NCI-H226 (cell line): ENCODE measurements around the gene IL1A.
"Not testable (repeated sequence)": the region's sequence is repeated elsewhere in the genome, so short reads cannot be mapped to it uniquely, and the experiment has no call there.

ENCODE experiments used
- DNase-seq: peaks from one replicate; pipeline ENCODE4 v3.0.0-alpha.2; 2015

Gene IL1A, protein sequence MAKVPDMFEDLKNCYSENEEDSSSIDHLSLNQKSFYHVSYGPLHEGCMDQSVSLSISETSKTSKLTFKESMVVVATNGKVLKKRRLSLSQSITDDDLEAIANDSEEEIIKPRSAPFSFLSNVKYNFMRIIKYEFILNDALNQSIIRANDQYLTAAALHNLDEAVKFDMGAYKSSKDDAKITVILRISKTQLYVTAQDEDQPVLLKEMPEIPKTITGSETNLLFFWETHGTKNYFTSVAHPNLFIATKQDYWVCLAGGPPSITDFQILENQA

DNA sequence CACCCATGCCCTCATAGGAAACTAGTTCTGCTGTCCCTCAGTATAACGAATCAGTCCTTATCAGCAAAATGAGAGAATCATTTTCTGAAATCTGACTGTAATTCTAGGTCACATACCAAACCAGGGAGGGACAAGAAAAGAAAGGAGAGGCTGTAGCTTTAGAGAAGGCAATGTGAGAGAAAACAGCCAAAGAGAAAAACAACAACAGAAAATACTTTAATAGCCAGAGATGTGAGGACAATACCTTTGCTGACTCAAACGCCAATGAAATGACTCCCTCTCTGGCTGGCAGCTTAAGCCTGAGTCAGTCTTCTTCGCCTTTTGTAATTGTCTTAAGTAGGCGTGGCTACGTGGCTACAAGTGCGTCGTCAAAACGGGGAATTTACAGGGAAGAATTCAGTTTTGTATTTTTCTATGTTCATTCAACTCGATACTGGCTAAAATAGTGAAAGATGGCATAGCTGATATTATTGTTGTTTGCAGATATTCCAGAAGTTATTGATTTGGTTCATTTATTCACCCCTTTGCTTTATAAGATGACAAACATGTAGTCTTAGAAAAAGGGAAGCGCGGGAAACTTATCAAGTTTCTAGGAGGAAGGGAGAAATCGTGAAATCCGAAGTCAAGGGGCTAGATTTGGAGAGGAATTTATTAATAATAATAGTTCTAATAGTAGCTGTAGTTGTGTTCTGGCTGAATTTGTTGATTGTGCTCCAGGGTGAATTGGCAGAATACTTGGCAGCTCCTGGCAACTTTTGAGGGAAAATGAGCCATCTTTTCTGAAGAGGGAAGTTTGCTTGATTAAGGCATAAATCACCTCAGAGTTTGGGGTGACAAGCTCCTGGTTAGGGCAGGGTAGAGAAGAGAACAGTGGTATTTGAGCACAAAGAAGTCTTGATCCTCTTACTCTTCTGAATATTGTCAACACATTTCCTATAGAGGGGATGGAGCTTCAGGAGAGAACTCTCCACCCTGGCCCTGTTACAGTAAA is at the start of gene IL1A:
Gene IL1A (minus strand): TSS at position 295 of the 991 bp plus-strand sequence. CDS start 723 bp downstream, outside the sequence.
- peak; percentile 79 for DNase-seq

DNA sequence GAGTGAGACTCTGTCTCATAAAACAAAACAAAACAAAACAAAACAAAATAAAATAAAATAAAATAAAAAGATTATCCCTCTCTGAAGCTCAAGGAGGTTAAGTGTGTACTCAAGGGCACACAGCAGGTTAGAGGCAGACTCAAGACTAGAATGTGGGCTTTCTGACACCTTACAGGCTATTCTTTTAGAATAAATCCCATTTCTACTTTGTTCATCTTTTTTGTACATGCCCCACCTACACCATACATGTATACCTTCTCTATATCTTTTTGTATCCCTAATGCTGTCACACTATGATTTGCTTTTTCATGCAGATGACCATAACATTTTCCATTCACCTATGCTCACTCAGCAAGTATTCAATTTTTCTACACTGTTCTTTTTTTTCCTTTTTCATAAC is 49.7 kb upstream of the IL1A start:
- no peak for DNase-seq

DNA sequence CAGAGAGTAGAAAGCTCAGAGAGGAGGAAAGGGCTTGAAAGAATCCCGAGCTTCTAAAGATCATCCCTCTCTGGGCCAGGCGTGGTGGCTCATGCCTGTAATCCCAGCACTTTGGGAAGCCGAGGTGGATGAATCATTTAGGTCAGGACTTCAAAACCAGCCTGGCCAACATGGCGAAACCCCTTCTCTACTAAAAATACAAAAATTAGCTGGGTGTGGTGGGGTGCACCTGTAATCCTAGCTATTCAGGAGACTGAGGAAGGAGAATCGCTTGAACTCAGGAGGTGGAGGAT is 49.3 kb upstream of the IL1A start:
- DNase-seq, result not testable (repeated sequence)

DNA sequence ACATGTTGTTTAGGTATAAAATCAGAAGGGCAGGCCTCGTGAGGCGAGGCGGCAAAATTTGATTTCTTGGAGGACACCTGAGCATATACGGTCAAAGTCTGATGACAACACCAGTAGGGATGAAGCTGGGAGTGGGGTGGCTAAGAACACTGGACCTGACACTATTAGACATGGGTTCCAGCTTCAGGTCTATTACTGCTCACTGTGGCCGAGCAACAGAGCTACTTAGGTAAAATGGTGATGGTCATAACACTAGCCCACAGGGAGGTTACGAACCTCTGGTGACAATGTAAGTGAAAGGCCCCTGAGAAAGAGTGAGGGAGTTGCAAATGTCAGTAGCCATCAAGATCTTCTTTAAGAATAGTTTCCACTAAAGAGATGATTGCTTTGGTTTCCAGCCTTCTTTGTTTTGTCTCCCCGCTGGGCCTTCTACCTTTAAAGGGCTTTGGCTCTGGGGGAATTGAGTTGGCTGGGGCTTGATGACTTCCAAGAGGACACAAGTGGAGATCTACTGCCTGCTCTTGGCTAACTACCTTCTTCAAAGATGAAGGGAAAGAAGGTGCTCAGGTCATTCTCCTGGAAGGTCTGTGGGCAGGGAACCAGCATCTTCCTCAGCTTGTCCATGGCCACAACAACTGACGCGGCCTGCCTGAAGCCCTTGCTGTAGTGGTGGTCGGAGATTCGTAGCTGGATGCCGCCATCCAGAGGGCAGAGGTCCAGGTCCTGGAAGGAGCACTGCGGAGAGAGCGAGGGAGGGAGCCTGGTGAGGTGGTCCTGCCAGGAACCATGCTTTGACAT is 48.7 kb upstream of the IL1A start:
- no peak for DNase-seq

DNA sequence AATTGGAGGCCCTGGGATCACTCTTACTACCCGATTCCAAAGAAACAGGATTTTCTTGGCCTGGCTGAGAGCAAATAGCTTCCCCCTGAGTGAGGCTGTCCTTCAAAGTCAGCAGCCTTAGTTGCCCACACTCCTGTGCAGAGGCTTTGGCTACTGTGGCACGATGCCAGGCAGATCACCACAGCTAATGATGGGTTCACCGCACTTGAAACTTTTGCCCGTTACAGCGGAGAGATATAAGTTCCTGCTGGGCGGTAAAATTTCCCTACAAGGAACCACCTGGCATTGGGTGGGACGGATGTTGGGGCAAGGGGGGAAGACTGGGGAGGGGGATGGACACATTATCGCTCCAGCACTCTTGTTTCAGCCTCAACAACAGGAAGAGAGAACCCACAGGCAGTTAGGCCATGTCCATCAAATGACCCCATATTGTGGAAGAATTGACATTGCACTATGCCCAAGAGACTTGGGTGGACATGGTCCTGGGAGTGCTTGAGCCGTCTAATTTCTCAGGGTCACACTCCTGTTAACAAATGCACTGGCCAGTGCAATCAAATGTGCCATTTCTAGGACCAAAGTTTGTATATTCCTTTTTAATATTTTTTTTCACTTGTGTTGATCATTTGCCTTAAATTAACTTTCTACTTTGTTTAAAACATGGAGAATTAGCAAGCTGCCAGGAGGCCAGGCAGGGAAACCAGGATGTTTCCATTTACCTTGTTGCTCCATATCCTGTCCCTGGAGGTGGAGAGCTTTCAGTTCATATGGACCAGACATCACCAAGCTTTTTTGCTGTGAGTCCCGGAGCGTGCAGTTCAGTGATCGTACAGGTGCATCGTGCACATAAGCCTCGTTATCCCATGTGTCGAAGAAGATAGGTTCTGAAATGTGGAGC is 47.9 kb upstream of the IL1A start:
- no peak for DNase-seq

DNA sequence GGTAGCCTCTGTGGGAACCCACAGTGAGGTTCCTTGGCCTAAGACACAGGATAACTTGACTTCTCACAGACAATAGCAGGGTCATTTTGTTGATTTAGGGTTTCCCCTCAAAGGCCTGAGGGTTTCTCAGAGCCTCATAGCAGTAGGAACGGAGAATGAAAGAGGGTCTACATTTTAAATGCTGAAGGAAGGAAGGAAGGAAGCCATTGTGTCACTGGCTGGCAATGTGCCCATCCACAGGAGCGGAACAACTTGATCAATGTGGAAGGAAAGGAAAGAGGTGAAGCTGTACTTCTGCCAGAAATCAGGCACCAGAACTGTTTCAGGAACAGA is 47.2 kb upstream of the IL1A start:
- no peak for DNase-seq

DNA sequence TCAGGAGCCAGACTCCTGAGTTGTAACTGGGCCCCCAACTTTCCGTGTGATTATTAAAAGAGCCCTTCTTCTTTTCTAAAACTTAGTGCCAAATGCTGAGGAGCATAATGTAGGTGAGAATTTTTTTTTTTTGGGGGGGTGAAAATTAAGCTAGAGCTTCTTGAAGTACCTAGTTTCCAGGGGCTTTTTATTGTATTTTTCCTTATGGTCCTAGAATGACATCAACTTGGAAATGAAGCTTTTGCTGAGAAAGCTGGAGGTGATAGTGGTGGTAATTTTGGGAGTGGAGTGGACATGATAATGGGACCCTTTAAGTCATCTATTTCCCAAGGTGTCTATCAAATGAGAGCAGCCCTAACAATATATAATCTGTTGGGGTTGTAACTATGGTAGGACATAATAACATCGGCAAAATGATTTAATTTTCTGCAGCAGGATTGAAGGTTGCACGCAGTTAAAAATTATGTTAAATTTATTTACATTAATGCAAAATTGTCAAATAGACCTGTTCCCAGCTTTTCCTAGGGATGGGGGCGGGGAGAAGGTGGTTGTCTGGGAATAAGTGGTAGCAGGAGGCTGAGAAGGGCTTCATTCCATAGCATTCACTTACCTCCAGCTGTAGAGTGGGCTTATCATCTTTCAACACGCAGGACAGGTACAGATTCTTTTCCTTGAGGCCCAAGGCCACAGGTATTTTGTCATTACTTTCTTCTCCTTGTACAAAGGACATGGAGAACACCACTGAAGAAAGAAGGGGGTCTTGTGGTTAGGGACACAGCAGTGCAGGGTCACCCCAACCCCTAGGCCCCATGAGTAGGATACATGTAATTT is 46.6 kb upstream of the IL1A start:
- no peak for DNase-seq

DNA sequence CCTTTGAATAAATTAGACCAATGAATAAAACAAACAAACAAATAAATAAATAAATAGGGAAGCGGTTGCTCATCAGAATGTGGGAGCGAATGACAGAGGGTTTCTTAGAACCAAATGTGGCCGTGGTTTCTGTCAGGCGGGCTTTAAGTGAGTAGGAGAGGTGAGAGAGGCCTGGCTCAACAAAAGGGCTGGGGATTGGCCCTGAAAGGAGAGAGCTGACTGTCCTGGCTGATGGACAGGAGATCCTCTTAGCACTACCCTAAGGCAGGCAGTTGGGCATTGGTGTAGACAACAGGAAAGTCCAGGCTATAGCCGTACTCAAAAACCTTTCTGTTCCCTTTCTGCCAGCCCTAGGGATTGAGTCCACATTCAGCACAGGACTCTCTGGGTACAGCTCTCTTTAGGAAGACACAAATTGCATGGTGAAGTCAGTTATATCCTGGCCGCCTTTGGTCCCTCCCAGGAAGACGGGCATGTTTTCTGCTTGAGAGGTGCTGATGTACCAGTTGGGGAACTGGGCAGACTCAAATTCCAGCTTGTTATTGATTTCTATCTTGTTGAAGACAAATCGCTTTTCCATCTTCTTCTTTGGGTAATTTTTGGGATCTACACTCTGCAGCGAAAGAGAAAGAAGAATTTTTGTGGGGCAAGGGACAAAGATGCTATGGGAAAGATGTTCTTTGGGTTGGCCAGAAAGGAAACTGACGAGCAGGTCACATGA is 45.8 kb upstream of the IL1A start:
- no peak for DNase-seq

DNA sequence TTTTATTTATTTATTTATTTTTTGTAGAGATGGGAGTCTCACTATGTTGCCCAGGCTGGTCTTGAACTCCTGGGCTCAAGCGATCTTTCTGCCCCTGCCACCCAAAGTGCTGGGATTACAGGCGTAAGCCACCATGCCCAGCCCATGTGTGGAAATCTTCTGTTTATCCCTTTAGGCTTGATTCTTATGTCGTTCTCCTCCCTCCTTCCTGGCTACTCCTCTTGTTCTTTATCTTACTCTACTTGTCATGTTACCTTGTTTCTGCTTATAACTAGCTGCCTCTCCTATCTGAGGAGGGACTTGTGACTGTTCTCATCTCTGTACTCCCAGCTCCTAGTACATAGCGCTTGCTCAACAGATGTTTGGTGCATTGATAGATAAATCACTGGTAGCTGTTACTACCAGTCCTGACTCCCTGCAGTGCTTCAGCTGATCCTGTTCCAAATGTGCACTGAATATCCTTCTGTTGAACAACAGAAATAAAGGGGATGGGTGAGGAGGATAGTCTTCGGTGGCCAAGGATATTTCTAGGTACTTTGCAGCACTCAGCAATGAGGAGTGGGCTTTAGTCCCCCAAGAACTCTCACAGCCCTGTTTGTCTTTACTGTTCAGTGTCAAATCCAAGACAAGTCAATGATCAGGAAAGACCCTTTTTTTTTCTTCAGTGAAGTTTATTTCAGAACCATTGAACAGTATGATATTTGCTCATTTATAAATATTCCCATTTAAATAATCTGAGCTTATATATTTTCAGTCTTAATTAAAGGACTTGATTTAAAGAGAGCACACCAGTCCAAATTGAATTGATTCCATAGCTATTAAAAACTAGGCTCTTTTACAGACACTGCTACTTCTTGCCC is 45.0 kb upstream of the IL1A start:
- DNase-seq, result no peak

DNA sequence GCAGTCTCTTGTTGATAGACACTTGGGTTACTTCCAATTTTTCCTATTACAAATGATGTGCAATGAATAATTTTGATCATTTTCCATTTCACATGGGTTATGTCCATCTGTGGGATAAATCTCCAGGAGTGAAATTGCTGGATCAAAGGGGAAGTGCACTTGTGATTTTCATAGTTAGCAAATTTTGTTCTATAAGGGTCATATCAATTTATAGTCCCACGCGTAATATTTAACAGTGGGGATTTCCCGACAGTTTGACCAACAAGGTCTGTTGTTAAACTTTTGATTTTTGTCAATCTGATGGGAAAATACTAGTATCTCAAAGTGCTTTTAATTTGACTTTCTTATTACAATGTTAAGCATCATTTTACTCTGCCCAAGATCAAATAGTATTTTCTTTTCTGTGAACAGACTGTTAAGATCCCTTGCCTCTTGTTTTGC is 44.0 kb upstream of the IL1A start:
- no peak for DNase-seq

DNA sequence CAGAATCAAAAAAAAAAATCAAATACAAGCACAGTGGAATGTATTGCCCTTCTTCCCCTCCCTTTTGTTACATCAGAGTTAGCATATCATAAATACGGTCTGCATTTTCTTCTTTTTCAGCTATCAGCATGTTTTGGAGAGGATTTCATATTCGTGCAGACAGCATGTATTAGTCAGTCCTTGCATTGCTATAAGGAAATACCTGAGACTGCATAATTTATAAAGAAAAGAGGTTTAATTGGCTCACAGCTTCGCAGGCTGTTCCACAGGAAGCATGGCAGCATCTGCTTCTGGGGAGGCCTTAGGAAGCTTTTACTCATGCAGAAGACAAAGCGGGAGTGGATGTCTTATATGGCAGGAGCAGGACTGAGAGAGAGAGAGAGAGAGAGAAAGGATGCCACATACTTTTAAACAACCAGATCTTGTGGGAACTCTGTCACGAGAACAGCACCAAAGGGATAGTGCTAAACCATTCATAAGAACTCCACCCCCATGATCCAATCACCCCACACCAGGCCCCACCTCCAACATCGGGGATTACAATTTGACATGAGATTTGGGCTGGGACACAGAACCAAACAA is 43.4 kb upstream of the IL1A start:
- DNase-seq, result no peak

DNA sequence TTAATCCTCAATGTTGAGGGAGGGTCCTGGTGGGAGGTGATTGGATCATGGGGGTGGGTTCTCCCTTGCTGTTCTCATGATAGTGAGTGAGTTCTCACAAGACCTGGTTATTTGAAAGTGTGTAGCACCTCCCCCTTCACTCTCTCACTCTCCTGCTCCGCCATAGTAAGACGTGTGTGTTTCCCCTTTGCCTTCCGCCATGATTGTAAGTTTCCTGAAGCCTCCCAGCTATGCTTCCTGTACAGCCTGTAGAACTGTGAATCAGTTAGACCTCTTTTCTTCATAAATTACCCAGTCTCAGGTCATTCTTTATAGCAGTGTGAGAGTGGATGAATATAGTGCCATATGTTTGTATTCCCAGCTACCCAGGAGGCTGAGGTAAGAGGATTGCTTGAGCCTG is 42.7 kb upstream of the IL1A start:
- no peak for DNase-seq

DNA sequence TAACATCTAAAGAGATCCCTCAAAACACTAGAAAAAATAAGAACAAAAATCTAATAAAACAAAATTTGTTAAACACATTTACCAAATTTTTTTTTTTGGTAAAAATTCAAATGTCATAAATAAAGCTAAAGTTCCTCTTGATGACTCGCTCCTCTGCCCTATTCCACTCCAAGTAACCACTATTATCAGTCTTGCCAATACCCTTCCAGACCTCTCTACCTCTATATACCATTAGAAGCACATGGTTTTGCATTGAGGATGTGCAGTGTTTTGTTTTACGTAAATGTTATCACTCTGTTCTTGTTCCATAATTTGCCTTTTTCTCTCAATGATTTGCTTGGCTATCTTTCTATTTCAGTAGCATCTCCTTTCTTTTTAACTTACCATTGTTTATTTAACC is 41.4 kb upstream of the IL1A start:
- no peak for DNase-seq

DNA sequence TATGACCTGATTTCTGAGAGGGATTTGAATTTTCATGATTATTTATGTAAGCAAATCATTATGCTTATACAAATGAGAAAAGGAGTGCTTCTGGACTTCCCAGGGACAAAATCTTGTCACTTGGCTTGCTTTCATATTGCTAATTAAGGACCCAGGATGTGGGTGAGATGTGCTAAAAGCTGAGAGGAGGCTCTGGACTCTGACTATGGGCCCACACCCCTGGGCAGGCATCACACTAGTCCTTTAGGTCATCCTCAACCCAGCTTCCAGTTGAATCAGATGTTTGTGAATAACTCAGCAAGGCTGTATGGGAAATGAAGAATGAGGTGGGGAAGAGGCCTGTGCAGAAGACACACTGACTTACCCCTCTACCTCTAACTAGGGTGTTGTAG is 40.4 kb upstream of the IL1A start:
- no peak for DNase-seq

DNA sequence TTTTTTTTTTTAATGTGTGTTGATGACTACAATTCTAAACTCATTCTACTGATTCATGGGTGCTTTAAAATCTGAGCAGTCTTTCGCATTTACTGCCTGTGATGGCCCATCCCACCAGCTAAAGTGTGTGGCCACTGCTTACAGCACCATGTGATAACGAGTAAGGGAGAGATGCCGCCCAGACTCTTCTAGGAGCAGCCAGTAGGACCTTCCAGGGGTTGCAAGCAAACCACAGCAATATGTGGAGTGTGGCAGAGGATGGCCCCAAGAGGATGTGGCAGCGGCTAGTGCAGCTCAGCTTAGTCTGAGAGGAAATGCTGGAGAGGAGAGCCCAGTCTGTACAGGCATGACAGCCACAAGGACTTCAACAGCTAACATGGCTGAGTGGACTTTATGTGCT is 37.4 kb upstream of the IL1A start:
- no peak for DNase-seq

DNA sequence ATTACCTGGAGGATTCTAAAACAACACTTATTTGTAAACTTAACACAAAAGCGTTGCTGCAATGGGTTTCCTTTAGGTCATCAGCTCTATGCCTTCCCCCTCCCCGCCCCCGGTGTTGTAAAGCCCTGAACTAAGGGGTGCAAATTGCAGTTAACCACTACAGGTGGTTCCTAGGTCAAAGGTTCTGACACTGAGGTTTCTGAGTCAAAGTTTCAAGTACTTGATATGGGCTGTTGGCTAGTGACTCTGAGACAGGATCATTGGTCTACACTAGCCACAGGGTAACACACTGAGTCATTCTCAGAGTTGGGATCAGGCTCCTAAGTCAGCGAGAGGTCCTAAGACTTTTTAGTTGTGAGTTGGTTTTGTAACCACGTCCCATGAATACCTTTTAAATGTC is 36.8 kb upstream of the IL1A start:
- no peak for DNase-seq

DNA sequence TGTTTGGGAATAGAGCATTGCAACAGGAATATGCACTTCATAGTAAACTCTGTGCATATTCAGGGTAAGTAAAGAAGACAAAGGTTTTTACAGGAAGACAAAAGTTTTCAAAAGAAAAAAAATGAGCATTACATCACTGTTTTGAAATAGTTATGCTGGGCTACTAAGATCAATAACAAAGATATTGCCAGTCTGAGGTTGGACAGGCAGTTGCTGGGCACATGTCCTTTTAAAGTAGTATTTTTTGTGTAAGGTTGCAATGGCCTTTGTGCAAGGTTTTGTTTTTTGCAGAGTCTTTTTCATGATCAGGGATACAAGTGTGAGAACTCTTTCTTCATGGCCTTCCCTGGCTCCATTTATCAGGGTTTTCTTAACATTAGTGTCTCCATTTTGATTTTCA is 36.0 kb upstream of the IL1A start:
- DNase-seq, result no peak

DNA sequence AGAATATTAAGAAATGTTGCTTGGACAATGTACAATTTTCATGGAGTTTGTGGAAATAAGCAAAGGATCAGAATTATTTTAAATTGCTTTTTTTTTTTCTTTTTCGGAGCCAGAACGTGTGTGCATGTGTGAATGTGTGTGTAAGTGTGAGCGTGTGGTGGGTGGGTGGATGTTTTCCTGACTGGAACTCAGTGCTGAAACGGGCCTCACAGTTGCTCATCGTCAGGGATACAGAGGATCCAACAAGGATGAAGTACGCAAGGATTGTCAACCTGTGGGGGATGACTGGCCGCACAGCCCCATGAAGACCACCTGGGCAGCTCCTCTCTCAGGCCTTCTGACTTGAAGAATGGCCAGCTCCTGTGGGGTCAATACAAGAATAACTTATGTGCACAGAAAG is 34.8 kb upstream of the IL1A start:
- no peak for DNase-seq

DNA sequence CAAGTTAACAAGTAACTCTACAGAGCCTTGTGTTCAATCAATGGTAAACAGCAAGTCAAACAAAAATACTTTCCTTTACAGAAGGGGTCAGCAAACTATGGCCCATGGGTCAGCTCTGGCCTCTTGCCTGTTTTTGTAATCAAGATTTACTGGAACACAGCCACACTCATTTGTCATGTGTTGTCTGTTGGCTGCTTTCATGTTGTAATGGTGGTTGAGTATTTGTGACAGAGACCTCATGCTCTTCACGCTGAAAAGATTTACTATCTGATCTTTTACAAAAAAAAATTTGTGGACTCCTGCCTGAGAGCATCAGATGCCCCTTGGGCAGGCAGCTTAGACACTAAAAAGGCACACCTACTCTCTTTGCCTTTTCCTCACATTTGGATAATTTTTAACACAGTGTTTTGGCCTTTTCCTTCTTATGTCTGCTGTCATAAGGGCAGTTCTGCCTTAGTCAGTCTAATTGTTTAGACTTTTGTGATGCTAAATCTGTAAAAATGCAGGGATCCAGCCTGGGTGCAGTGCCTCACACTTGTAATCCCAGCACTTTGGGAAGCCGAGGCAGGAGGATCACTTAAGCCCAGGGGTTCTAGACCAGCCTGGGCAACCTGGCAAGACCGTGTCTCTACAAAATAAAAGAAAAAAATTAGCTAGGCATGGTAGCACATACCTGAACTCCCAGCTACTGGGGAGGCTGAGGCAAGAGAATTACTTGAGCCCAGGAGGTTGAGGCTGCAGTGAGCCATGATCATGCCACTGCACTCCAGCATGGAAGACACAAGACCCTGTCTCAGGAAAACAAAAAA is 34.0 kb upstream of the IL1A start:
- no peak for DNase-seq
